Spleen (tissue), 11 donors: ENCODE results near the gene OGFOD3. TPM values are rescaled to one million over a fixed set of nuclear protein-coding genes. Genes with fewer than 3 reads are reported as not detected.

ENCODE experiments used
- DNase-seq: peaks from one replicate; pipeline ENCODE4 v3.0.0-alpha.2; 2020
- H3K27ac ChIP-seq, 8 donors: fragments of 200-600 bp; sonication (generic) in 7 of 8; 1 replicate in 4 of 8; 2 replicates in 4 of 8; pipeline versions ENCODE4 v1.5.0 to v1.8.0; 2016 to 2021; ENCODE audit warnings: inconsistent platforms in 4 of 8, mild to moderate bottlenecking in 4 of 8, moderate library complexity in 1 of 8
- H3K27me3 ChIP-seq, 7 donors: fragments of 200-600 bp; sonication (generic) in 6 of 7; replicated peaks in 1 of 7; 1 replicate in 4 of 7; 2 replicates in 3 of 7; pipeline versions ENCODE4 v1.5.0 to v1.8.0; 2016 to 2021; ENCODE audit warnings: inconsistent platforms in 3 of 7, mild to moderate bottlenecking in 1 of 7
- H3K36me3 ChIP-seq, 6 donors: fragments of 200-600 bp; sonication (generic) in 5 of 6; 1 replicate in 4 of 6; 2 replicates in 2 of 6; pipeline versions ENCODE4 v1.5.0 to v1.8.0; 2016 to 2021; ENCODE audit warnings: inconsistent platforms in 2 of 6
- H3K4me1 ChIP-seq, 6 donors: fragments of 200-600 bp; sonication (generic) in 5 of 6; 1 replicate in 3 of 6; 2 replicates in 3 of 6; pipeline versions ENCODE4 v1.5.0 to v1.8.0; 2016 to 2021; ENCODE audit warnings: inconsistent platforms in 3 of 6
- H3K4me3 ChIP-seq, 8 donors: fragments of 200-600 bp; sonication (generic) in 7 of 8; 1 replicate in 4 of 8; 2 replicates in 4 of 8; pipeline versions ENCODE4 v1.5.0 to v1.8.0; 2016 to 2021; ENCODE audit warnings: inconsistent platforms in 4 of 8, mild to moderate bottlenecking in 4 of 8, moderate library complexity in 2 of 8
- H3K9me3 ChIP-seq, 8 donors: fragments of 200-600 bp; sonication (generic) in 7 of 8; 1 replicate in 4 of 8; 2 replicates in 4 of 8; pipeline versions ENCODE4 v1.5.0 to v1.8.0; 2016 to 2021; ENCODE audit warnings: inconsistent platforms in 4 of 8
- POLR2A ChIP-seq, 3 donors: fragments of 450-650 bp; IDR thresholded peaks; one replicate each; pipeline ENCODE4 v1.5.1; 2017; ENCODE audit warnings: antibody characterized with exemption in 3 of 3, mild to moderate bottlenecking in 1 of 3
- POLR2AphosphoS5 ChIP-seq, 3 donors: sonication (generic); formaldehyde crosslinking; IDR thresholded peaks; one replicate each; pipeline ENCODE4 v1.5.1; 2017; ENCODE audit warnings: antibody characterized with exemption in 3 of 3
- WGBS, 5 donors: extraction: QIAGEN DNeasy Blood & Tissue Kit in 3 of 5; methylation state at CpG; one replicate each; pipeline versions ENCODE4 v1.1.5 to v1.1.7; 2013 to 2018; 5-methylcytosine and 5-hydroxymethylcytosine counted together
- intact Hi-C: fragments of 100-400 bp; cut with DNase I; formaldehyde crosslinking; loops from one replicate; pipeline ENCODE4 v1.15.0; 2023; ENCODE audit warnings: low total_unique reads
- polyA plus RNA-seq, 3 donors: library from polyadenylated mRNA; stranded (reverse); fragments of 200-250 nt; gene quantifications; one replicate each; pipeline ENCODE4 v1.2.1, GENCODE V29; 2013
- total RNA-seq, 7 donors: library from RNA; depleted of rRNA in 3 of 7; stranded (reverse); fragments of >200 nt in 3 of 7; fragmentation: NEBNext Ultra II Directional in 4 of 7; extraction: Animal tissue kit (Norgen Biotek cat#: 25700) in 4 of 7; gene quantifications; one replicate each; pipeline versions ENCODE4 v1.1.0 to v1.2.1, GENCODE V29; 2016 to 2021
- TF ChIP-seq, protein P1 (sequence below), 11 experiments: fragments of 200-600 bp in 7 of 11; fragments of 450-650 bp in 4 of 11; sonication (generic) in 4 of 11; IDR thresholded peaks in 8 of 11; conservative IDR thresholded peaks in 3 of 11; 1 replicate in 7 of 11; 2 replicates in 4 of 11; pipeline versions ENCODE4 v1.4.0 to v1.8.0; 2016 to 2021; ENCODE audit warnings: antibody characterized with exemption in 11 of 11, inconsistent platforms in 4 of 11, mild to moderate bottlenecking in 1 of 11
- donor health status: healthy with polysubstance abuse.
- donor health status: DM: no; HTN: no; CAD: no; lungs with moderate emphysema.
- donor health status: DM: no; HTN: no; CAD: no.
- donor health status: Bipolar disorder and iron deficiency.
- donor health status: healthy.
- donor health status: DM: no; HTN: no; CAD: no.
- donor health status: DM: yes; HTN: yes; CAD: no.

Gene OGFOD3
- total and polyA plus RNA-seq, 10 donors: 10.3 to 28.1 (median 21.8) TPM

DNA sequence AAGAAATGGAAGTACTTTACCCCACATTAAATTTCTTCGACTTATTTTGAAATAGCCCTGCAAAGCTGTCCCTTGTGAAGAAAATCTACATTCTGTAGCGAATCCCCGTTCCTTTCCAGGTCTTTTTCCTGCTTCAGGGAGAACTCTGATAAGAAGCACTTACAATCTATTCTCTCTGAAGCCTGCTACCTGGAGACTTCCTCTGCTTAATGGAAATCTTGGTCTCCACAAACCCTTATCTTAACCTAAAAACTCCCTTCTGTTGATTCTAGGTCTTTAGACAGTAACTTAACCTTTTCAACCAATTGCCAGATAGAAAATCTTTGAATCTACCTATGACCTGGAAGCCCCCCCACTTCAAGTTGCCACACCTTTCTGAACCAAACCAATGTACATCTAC, 33.8 kb upstream of the OGFOD3 start:
- Histone ChIP-seq H3K4me1 (peaks cover 11 to 70% (median 49%) of the 10 kb centered on the region in 6 donors), H3K4me3 (no peak overlapping the region), H3K27ac (peak overlapping the region in 7 of 8 donors; percentile 94 to 100 (median 99)), H3K27me3 (no peaks in the 10 kb centered on the region), H3K9me3 (no peaks in the 10 kb centered on the region), H3K36me3 (peaks cover 0 to 10% (median 7%) of the 10 kb centered on the region in 6 donors)
- DNase-seq: no peak
- 90 to 97% (median 91%) methylated on average over 3 of the region's 3 CpGs for WGBS, 5 donors
- intact Hi-C loops: no loop called here
- TF ChIP-seq POLR2A (IDR thresholded peaks at IDR 0.05): no peak
- TF ChIP-seq, protein P1, sequence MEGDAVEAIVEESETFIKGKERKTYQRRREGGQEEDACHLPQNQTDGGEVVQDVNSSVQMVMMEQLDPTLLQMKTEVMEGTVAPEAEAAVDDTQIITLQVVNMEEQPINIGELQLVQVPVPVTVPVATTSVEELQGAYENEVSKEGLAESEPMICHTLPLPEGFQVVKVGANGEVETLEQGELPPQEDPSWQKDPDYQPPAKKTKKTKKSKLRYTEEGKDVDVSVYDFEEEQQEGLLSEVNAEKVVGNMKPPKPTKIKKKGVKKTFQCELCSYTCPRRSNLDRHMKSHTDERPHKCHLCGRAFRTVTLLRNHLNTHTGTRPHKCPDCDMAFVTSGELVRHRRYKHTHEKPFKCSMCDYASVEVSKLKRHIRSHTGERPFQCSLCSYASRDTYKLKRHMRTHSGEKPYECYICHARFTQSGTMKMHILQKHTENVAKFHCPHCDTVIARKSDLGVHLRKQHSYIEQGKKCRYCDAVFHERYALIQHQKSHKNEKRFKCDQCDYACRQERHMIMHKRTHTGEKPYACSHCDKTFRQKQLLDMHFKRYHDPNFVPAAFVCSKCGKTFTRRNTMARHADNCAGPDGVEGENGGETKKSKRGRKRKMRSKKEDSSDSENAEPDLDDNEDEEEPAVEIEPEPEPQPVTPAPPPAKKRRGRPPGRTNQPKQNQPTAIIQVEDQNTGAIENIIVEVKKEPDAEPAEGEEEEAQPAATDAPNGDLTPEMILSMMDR (IDR thresholded peaks at IDR 0.05 in 8 of 11, conservative IDR thresholded peaks at IDR 0.05 in 3 of 11): no peak
- no peak for TF ChIP-seq POLR2AphosphoS5 (IDR thresholded peaks at IDR 0.05)

DNA sequence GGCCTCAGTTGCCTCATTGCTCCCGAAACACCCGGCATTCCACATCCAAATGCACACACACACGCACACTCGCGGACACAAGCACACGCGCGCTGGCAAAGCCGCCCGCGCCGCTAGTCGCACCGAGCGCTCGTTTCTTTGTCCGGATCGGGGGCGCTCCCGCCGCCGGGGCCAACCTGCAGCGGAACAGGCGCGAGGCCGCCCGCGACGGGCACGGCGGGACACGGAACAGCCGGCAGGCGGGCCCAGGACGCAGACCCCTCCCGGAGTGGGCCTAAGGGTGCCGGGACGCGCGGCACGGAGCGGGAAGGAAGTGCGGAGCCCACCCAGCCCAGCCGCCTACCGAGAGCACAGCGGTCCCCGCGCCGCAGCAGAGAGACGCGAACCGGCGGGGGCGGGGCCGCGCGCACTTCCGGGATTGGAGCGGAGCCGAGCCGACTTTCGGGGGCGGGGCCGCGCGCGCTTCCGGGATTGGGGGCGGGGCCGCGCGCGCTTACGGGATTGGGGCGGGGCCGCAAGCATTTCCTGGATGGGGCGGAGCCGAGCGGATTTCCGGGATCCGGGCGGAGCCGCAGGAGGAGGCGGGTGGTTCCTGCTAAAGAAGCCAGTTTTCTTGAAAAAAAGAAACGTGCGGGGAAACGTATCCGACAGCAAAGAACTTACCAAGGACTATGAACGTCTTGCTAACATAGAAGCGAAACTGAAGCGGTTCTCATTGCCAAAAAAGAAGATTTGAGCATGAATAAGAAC, 32.1 kb upstream of the OGFOD3 start, which contains the start of gene CYBC1:
Gene CYBC1, minus strand, starts transcription at position 396 of the 750 bp plus-strand sequence. CDS start 1,498 bp downstream, outside the sequence.
- peak; percentile 98 for DNase-seq
- no peaks in the 10 kb centered on the region for H3K9me3 ChIP-seq
- intact Hi-C loops: no loop called here
- H3K4me1 ChIP-seq: peaks cover 18 to 67% (median 47%) of the 10 kb centered on the region in 6 donors
- H3K36me3 ChIP-seq: peaks cover 0 to 26% (median 19%) of the 10 kb centered on the region in 6 donors
- H3K27me3 ChIP-seq: no peaks in the 10 kb centered on the region
- TF ChIP-seq, protein P1 (IDR thresholded peaks at IDR 0.05 in 8 of 11, conservative IDR thresholded peaks at IDR 0.05 in 3 of 11): peak in 3 of 11 experiments; percentile 12 to 31 (median 29)
- TF ChIP-seq POLR2AphosphoS5 (IDR thresholded peaks at IDR 0.05): peak; percentile 98 to 99 (median 98)
- TF ChIP-seq POLR2A (IDR thresholded peaks at IDR 0.05): peak; percentile 38 to 74 (median 56)
- H3K27ac ChIP-seq: peak within 1 kb of the TSS; percentile 78 to 100 (median 98)
- peak within 1 kb of the TSS; percentile 65 to 99 (median 96) for H3K4me3 ChIP-seq
- 0 to 2% (median 1%) methylated on average over 62 to 91 of the region's 91 CpGs for WGBS, 5 donors

DNA sequence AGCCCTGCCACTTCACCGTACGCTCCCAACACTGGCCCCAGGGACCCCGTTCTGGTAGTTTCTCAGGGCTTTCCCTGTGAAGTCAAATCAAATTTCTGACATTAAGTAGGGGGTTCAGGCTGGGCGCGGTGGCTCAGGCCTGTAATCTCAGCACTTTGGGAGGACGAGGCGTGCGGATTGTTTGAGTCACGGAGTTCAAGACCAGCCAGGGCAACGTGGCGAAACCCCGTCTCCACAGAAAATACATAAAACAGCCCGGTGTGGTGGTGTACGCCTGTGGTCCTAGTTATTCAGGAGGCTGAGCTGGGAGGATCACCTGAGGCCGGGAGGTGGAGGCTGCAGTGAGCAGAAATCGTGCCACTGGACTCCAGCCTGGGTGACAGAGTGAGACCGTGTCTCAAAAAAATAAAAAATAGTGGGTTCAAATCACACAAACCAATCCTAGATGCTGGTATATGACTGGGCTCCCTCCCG, 31.5 kb upstream of the OGFOD3 start:
- no peak for DNase-seq
- 14 to 37% (median 21%) methylated on average over 17 to 18 of the region's 18 CpGs for WGBS, 5 donors
- H3K4me3 ChIP-seq: peak overlapping the region; percentile 65 to 99 (median 96)
- H3K36me3 ChIP-seq: peaks cover 0 to 32% (median 25%) of the 10 kb centered on the region in 6 donors
- peak overlapping the region; percentile 78 to 100 (median 98) for H3K27ac ChIP-seq
- intact Hi-C loops: no loop called here
- TF ChIP-seq, protein P1 (IDR thresholded peaks at IDR 0.05 in 8 of 11, conservative IDR thresholded peaks at IDR 0.05 in 3 of 11): peak in 1 of 11 experiments; percentile 3
- no peak for TF ChIP-seq POLR2A (IDR thresholded peaks at IDR 0.05)
- H3K4me1 ChIP-seq: peaks cover 24 to 67% (median 51%) of the 10 kb centered on the region in 6 donors
- no peaks in the 10 kb centered on the region for H3K27me3 ChIP-seq
- H3K9me3 ChIP-seq: no peaks in the 10 kb centered on the region
